Hypothalamus (tissue), 51 donors: ENCODE measurements around the gene WASHC2A.
A peak's percentile ranks its signal among the peaks of the same experiment; 100 is the strongest.
"Not testable (repeated sequence)": the region's sequence is repeated elsewhere in the genome, so short reads cannot be mapped to it uniquely, and the experiment has no call there.

Source experiments
- DNase-seq, 51 donors: peaks; one replicate each; lab custom pipeline; 2025; lab: John Stamatoyannopoulos, UW

WASHC2A gene

GRCh38 chr10:50067546-50068351 lies at the start of gene WASHC2A:
WASHC2A (plus strand) TSS chr10:50067954; CDS start chr10:50068006, 52 bp downstream.
- DNase-seq: peak; percentile 6 to 91 (median 75)

- DNase-seq: not testable (repeated sequence)
Measured at GRCh38 chr10:50019279-50019678, 48.5 kb upstream of the WASHC2A start.

- DNase-seq: not testable (repeated sequence)
Measured at GRCh38 chr10:50020451-50021024, 47.2 kb upstream of the WASHC2A start.

DNA sequence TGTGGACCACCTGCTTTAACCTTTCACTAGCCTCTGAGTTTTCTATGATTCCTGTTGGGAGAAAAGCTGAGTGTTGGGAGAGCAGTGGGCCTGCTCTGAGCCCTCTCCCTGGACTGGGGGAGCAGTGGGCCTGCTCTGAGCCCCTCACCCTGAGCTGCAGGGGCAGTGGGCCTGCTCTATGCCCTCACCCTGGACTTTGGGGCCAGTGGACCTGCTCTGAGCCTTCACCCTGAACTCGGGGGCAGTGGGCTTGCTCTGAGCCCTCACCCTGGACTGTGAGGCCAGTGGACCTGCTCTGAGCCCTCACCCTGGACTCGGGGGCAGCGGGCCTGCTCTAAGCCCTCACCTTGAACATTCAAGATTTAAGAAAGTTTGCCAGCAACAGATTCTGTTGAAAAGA lies 46.1 kb upstream of the WASHC2A start:
- no peak for DNase-seq

DNA sequence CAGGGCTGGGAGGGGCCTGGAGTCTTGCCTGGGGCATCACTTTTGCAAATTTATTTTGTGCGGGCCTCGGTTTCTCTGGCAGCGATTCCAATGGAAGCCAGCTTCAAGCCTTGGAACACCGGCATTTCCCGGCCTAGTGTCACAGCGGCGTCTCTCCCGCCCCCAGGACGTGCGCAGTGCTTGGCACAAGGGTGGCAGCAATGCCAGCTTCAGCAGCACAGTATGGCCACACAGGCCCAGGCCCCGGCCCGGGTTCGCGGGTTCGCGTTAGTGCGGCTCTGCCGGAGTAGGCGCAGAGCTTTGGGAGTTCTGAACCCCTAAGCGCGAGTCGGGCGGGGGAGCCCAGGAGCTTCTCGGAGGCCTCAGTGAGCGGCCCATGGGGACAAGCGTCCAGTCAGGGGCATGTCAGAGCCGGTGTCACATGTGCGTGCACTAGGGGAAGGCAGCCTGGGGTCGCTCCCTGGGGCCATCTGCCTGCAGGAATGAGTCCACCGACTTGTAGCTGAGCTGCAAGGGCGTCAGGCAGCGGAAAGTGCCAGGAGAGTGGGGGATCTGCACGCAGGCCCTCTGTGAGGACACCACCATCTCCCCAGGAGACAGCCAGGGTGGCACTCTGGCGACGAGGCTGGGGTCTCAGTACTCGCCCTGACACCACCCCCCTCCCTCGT lies 42.9 kb upstream of the WASHC2A start:
- DNase-seq: not testable (repeated sequence)

DNA sequence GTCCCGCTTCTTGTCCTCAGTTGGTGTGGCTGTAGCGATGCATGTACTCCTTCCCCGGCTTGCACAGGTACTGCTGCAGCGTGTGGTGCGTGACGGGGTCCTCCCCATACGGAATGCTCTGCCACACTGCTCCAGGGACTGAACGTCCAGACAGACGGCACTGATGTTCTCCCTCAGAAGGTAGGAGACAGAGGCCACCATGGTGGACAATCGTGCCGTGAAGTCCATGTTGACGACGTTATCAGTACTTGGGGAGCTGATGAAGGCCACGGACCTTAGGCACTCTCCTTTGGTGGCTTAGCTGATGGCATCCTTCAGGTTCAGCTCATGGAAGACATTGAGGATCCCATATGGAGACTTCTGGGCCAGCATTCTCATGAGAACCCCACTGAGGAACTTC lies 42.1 kb upstream of the WASHC2A start:
- no peak for DNase-seq

GRCh38 chr10:50027195-50027594 lies 40.6 kb upstream of the WASHC2A start:
- DNase-seq: no peak

DNA sequence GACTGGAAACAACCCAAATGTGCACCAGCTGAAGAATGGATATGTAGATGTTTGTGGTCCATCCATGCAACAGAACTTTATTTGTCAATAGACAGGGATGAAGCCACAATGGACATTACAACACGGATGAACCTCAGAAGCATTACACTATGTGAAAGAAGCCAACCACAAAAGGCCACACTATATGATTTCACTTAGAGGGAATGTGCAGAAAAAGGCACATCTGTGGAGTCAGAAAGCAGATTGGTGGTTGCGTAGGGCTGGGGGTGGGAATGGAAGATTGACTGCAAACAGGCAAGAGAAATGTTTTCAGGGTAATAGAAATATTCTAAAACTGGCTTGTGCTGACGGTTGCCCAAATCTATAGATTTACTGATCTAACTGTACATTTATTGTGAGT lies 34.3 kb upstream of the WASHC2A start:
- DNase-seq: no peak

DNA sequence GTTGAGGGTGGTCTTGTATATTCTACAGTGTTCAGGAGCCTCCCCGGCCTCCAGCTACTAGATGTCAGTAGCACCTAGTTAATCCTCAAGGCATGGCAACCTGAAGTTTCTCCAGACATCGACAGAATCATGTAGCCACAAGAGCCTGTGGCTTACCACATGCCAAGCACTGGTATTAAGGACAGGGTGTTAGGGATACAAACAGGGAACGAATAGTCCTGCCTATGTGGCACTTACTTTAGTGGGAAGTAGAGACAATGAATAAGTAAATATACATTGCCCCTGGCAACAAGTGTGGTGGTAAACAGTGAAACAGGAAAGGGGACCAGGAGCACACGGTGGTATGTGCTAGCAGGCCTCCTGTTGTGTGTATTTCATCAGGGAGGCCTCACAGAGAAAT lies 32.4 kb upstream of the WASHC2A start:
- not testable (repeated sequence) for DNase-seq

- no peak for DNase-seq
Measured at GRCh38 chr10:50044941-50045664, 22.7 kb upstream of the WASHC2A start.

GRCh38 chr10:50046457-50046856 lies 21.3 kb upstream of the WASHC2A start:
- not testable (repeated sequence) for DNase-seq

DNA sequence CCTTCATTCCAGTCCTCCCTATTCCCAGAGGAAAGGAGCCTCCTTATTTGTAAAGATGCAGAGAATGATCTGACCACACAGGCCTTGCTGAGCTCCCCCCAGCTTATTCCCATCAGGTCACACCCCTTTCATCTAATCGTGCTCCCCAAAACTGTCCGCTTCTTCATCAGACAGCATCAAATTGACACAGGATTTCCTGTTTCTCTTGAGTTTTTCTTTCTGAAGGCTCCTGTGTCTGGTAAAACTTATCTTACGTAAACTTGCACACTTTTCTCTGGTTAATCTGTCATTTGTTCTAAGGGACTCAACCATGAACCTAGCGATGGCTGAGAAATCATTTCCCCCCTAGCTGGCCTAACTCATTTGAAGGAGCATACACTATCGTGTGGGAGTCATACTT lies 20.2 kb upstream of the WASHC2A start:
- not testable (repeated sequence) for DNase-seq

DNA sequence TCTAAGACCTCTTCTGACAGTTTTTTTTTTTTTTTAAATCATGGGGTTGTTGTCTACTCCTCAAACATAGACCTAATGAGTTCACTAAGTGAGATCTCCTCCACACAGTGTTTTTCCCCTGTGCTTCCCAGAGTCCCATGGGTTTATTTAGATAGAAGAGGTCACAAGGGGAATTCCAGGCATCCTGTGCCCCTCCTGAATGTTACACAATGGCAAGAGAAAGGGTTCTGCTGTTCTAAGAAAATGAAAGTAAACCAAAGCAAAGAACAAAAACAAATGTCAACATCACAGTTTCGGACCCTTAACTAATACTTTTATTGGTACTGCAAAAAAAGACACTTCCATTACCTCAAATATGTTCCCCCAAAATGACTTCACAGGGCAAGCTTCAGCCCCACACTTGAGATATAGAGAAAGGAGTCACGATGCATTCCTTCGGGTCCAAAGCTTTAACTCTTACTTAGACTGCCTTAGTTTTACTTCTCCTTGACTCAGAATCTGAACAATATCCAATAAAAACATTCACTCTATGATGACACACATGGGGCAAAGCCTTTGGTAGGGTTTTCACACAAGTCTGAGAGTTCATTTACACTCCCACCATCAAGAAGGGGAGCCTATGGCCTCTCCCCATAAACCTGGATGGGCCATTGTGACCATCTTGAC lies 15.6 kb upstream of the WASHC2A start:
- not testable (repeated sequence) for DNase-seq

DNA sequence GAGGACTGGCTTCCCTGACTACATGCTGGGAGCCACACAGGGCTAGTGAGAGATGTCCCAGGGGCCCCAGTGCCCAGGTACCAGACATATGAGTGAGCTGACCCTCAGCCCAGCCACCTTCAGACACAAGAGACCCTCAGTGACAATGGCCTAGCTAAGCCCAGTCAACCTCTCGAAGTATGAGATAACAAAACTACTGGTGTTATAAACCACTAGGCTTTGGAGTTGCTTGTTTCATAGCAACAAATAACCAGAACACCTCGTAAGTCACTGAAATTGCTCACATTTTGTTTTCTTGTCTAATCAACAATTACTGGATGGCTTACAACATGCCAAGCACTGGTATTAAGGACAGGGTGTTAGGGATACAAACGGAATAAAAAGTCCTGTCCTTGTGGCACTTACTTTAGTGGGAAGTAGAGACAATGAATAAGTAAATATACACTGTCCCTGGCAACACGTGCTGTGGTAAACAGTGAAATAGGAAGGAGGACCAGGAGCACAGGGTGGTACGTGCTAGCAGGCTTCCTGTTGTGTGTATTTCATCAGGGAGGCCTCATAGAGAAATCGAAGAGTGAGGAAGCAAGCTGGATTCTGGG lies 14.9 kb upstream of the WASHC2A start:
- not testable (repeated sequence) for DNase-seq

GRCh38 chr10:50055494-50056292 lies 12.1 kb upstream of the WASHC2A start:
- not testable (repeated sequence) for DNase-seq

DNA sequence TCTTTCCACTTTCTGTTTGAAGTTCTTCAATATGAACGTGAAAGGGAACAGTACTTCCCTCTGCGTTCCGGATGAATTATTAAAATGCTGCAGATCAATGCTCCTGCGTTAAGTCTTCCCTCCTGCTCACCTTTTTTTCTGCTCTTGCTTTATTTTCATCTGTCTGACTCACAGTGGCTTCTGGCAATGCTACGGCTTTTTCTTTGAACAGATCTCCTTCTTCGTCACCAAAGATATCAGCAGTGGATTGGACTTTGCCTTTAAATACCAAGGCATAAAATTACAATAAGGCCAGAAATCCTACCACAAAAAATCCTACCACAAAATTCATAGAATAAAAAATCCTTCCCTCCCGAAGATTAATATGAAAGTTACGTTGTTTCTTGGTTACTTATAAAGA lies 11.1 kb upstream of the WASHC2A start:
- DNase-seq: not testable (repeated sequence)

DNA sequence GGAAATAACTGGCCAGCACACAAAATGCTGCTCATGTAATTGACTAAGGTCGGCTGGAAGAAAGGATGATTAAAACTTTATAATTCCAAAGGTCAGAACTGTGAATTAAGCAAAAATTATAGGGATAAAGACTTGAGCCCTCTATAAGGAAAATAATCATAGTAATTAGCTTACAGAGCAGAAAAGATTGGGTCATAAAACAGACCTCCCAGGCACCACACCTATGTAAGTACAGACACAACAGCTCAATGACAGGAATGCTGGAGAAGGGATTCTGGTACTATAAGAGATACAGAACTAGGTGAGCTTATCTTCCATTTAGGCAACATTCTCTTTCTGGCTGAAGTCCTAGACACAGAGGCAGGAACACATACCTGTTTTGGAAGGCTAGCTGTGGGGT lies 9.0 kb upstream of the WASHC2A start:
- not testable (repeated sequence) for DNase-seq

GRCh38 chr10:50059946-50060345 lies 7.8 kb upstream of the WASHC2A start:
- not testable (repeated sequence) for DNase-seq

DNA sequence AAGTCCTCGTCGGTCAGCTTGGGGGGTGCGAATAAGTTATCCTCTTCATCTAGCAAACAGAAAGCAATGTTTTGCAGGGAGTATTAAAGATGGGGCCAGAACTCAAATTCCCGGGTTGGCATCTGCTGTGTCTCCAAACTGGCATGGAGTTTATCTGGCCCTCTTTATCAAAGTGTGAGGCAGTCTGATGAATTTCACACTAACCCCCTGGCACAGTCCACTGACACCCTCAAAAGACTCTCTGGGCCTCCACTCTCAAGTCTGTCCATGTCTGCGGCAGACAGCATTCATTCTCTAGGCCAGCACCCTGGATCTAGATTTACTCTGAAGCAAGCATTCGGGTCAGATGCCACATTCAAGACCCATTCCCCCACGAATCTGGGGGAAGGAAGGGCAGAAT lies 6.2 kb upstream of the WASHC2A start:
- DNase-seq: not testable (repeated sequence)
